HUES6 (cell line): ENCODE data around the gene PLSCR1.
A peak's percentile ranks its signal among the peaks of the same experiment; 100 is the strongest.

Experiments used
- H3K27ac ChIP-seq: 2 replicates; pipeline ENCODE4 v1.7.0; 2013; ENCODE audit warnings: low read depth, mild to moderate bottlenecking, low read length, inconsistent platforms
- H3K27me3 ChIP-seq: 2 replicates; pipeline ENCODE4 v1.6.1; 2013; ENCODE audit warnings: low read length; ENCODE audit not compliant: control insufficient read depth, insufficient read depth
- H3K36me3 ChIP-seq: 2 replicates; pipeline ENCODE4 v1.6.1; 2013; ENCODE audit warnings: low read length; ENCODE audit not compliant: control insufficient read depth, insufficient read depth
- H3K4me1 ChIP-seq: 2 replicates; pipeline ENCODE4 v1.6.1; 2013; ENCODE audit warnings: low read length; ENCODE audit not compliant: control insufficient read depth, insufficient read depth
- H3K4me3 ChIP-seq: 2 replicates; pipeline ENCODE4 v1.5.1; 2013; ENCODE audit warnings: low read depth, low read length
- H3K9ac ChIP-seq: one replicate; pipeline ENCODE4 v1.6.1; 2013; ENCODE audit warnings: mild to moderate bottlenecking, low read length
- H3K9me3 ChIP-seq: 2 replicates; pipeline ENCODE4 v1.6.1; 2013; ENCODE audit warnings: low read depth, low read length; ENCODE audit not compliant: control insufficient read depth, insufficient read depth

Gene PLSCR1

GRCh38 chr3:146544002-146544928 is at the start of gene PLSCR1:
TSS of gene PLSCR1 (minus strand) at chr3:146544607. CDS start at chr3:146536552, 8,055 bp downstream.
- Histone ChIP-seq H3K27ac (peak within 1 kb of the TSS; percentile 69; the same call in 1 of the 2 replicates), H3K36me3 (peaks cover 30% of the 10 kb centered on the region), H3K4me1 (peaks cover 11% of the 10 kb centered on the region), H3K4me3 (peak within 1 kb of the TSS; percentile 80), H3K9ac (peak within 1 kb of the TSS; percentile 85), H3K9me3 (peaks cover 9% of the 10 kb centered on the region), H3K27me3 (no peaks in the 10 kb centered on the region)

- H3K4me1 ChIP-seq: no peaks in the 10 kb centered on the region
- no peaks in the 10 kb centered on the region for H3K27me3 ChIP-seq
- H3K9me3 ChIP-seq: no peaks in the 10 kb centered on the region
- no peak overlapping the region for H3K27ac ChIP-seq
- H3K9ac ChIP-seq: no peak overlapping the region
- H3K36me3 ChIP-seq: no peaks in the 10 kb centered on the region
- H3K4me3 ChIP-seq: no peak overlapping the region
Observed at GRCh38 chr3:146593776-146594175, 49.4 kb upstream of the PLSCR1 start.

- H3K27me3 ChIP-seq: no peaks in the 10 kb centered on the region
- no peak overlapping the region for H3K27ac ChIP-seq
- H3K4me1 ChIP-seq: no peaks in the 10 kb centered on the region; the same call in 1 of the 2 replicates
- no peak overlapping the region for H3K9ac ChIP-seq
- H3K9me3 ChIP-seq: no peaks in the 10 kb centered on the region
- H3K36me3 ChIP-seq: no peaks in the 10 kb centered on the region
- no peak overlapping the region for H3K4me3 ChIP-seq
Observed at GRCh38 chr3:146590521-146590920, 46.1 kb upstream of the PLSCR1 start.

GRCh38 chr3:146589899-146590508 is 45.6 kb upstream of the PLSCR1 start:
- Histone ChIP-seq H3K27me3 (no peaks in the 10 kb centered on the region), H3K4me3 (no peak overlapping the region), H3K9me3 (no peaks in the 10 kb centered on the region), H3K27ac (no peak overlapping the region), H3K4me1 (no peaks in the 10 kb centered on the region; the same call in 1 of the 2 replicates), H3K36me3 (no peaks in the 10 kb centered on the region), H3K9ac (no peak overlapping the region)

GRCh38 chr3:146585156-146585555 is 40.7 kb upstream of the PLSCR1 start:
- no peaks in the 10 kb centered on the region for H3K27me3 ChIP-seq
- H3K27ac ChIP-seq: no peak overlapping the region
- peaks cover 14% of the 10 kb centered on the region; the same call in 1 of the 2 replicates for H3K36me3 ChIP-seq
- peaks cover 3% of the 10 kb centered on the region; the same call in 1 of the 2 replicates for H3K4me1 ChIP-seq
- peaks cover 29% of the 10 kb centered on the region for H3K9me3 ChIP-seq
- no peak overlapping the region for H3K4me3 ChIP-seq
- no peak overlapping the region for H3K9ac ChIP-seq

- Histone ChIP-seq H3K4me3 (peak overlapping the region; percentile 25; the same call in 1 of the 2 replicates), H3K27ac (peak overlapping the region; percentile 39; the same call in 1 of the 2 replicates)
Observed at GRCh38 chr3:146581951-146582467, 37.6 kb upstream of the PLSCR1 start.

GRCh38 chr3:146581080-146581601 is 36.7 kb upstream of the PLSCR1 start:
- H3K27me3 ChIP-seq: no peaks in the 10 kb centered on the region
- peaks cover 29% of the 10 kb centered on the region for H3K9me3 ChIP-seq
- no peak overlapping the region; the same call in 1 of the 2 replicates for H3K27ac ChIP-seq
- no peak overlapping the region for H3K4me3 ChIP-seq
- H3K4me1 ChIP-seq: peaks cover 3% of the 10 kb centered on the region; the same call in 1 of the 2 replicates
- no peak overlapping the region for H3K9ac ChIP-seq
- peaks cover 14% of the 10 kb centered on the region; the same call in 1 of the 2 replicates for H3K36me3 ChIP-seq

More at GRCh38 chr3:146581951-146582467, 37.6 kb upstream of the PLSCR1 start:
- peaks cover 3% of the 10 kb centered on the region; the same call in 1 of the 2 replicates for H3K4me1 ChIP-seq
- H3K27me3 ChIP-seq: no peaks in the 10 kb centered on the region
- no peak overlapping the region for H3K9ac ChIP-seq
- peaks cover 14% of the 10 kb centered on the region; the same call in 1 of the 2 replicates for H3K36me3 ChIP-seq
- peaks cover 29% of the 10 kb centered on the region for H3K9me3 ChIP-seq

- Histone ChIP-seq H3K27ac (no peak overlapping the region), H3K9ac (no peak overlapping the region), H3K27me3 (no peaks in the 10 kb centered on the region), H3K4me1 (no peaks in the 10 kb centered on the region), H3K9me3 (peaks cover 16% of the 10 kb centered on the region), H3K36me3 (peaks cover 7% of the 10 kb centered on the region; the same call in 1 of the 2 replicates), H3K4me3 (no peak overlapping the region)
Observed at GRCh38 chr3:146577662-146578061, 33.3 kb upstream of the PLSCR1 start.

GRCh38 chr3:146575636-146576035 is 31.2 kb upstream of the PLSCR1 start:
- no peaks in the 10 kb centered on the region for H3K4me1 ChIP-seq
- no peaks in the 10 kb centered on the region for H3K36me3 ChIP-seq
- H3K9ac ChIP-seq: no peak overlapping the region
- no peak overlapping the region for H3K4me3 ChIP-seq
- no peaks in the 10 kb centered on the region for H3K27me3 ChIP-seq
- no peaks in the 10 kb centered on the region; the same call in 1 of the 2 replicates for H3K9me3 ChIP-seq
- H3K27ac ChIP-seq: no peak overlapping the region

- Histone ChIP-seq H3K4me3 (no peak overlapping the region), H3K27me3 (no peaks in the 10 kb centered on the region), H3K9me3 (no peaks in the 10 kb centered on the region), H3K36me3 (no peaks in the 10 kb centered on the region), H3K4me1 (peaks cover 4% of the 10 kb centered on the region; the same call in 1 of the 2 replicates), H3K9ac (no peak overlapping the region), H3K27ac (no peak overlapping the region)
Observed at GRCh38 chr3:146574173-146574572, 29.8 kb upstream of the PLSCR1 start.
